Daoy (cell line): ENCODE data around the gene PTPRM. TPM values are rescaled to one million over a fixed set of nuclear protein-coding genes. Genes with fewer than 3 reads are reported as not detected.

Source experiments
- DNase-seq: peaks from one replicate; pipeline ENCODE4 v3.0.0-alpha.2; 2015; ENCODE audit warnings: low read depth
- total RNA-seq: library from RNA; depleted of rRNA; stranded (reverse); fragments of >200 nt; shearing (Covaris generic); gene quantifications from 2 replicates; pipeline ENCODE4 v1.2.3, GENCODE V29; 2014

PTPRM gene
- total RNA-seq, 1 experiment from 2014 or later: 13.0 TPM

- no peak for DNase-seq
These were observed 102.2 kb downstream of the PTPRM start for GRCh38 chr18:7669361-7669760.

DNA sequence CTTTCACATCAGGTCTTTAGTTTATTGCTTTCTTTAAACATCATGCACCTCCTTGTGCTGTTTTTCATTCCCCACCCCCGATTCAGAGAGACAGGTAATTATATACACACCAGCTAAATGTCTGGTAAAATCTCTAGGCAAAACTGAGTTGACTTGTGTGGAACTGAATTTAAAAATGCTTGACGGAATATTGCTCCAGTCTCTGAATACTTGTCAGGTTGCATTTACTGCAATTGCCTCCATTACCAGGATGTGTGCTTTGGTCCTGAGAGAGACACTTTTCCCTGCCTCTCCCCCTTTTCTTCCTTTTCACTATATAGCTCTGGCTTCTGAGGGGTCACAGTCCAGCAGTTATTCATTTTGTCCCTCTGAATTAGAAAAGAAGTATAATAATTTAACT is 104.0 kb downstream of the PTPRM start:
- DNase-seq: no peak

GRCh38 chr18:7676253-7676873 is 109.2 kb downstream of the PTPRM start:
- DNase-seq: no peak

DNA sequence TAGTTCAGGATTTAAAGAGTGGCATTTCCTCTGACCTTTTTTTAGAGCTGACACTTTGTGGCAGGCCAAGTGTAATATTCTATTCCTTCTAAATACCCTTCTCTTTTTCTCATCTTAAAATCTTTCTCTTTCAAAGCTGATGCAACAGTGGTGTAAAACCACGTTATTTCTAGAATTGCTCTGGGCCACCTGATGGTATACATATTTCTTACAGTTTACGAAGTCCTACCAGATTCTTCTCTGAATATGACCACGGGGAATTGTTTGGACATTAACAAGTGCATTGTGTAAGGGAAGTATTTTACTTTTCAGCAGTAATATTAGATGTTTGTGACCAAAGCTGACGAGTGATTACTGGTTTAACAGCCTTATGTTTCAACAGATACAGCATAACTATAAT is 109.9 kb downstream of the PTPRM start:
- DNase-seq: no peak

- no peak for DNase-seq
These were observed 110.3 kb downstream of the PTPRM start for GRCh38 chr18:7677424-7677823.

DNA sequence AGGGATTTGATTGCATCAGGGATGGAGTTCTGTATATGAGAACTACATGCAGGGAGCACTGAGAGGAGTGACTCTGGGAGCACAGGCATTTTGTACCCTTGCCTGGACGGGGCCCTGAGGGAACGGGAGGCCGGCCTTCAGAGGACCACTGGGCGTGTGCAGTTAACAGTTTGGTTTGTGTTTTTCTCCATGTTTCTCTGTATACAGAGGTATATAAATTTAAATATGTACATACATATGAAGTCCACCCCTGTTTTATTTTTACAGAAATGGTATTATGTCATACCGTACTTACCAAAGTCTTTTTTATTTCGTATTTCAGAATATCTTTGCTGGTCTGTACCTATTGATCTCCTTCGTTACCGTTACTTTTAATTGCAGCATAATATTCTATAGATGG is 111.3 kb downstream of the PTPRM start:
- no peak for DNase-seq

DNA sequence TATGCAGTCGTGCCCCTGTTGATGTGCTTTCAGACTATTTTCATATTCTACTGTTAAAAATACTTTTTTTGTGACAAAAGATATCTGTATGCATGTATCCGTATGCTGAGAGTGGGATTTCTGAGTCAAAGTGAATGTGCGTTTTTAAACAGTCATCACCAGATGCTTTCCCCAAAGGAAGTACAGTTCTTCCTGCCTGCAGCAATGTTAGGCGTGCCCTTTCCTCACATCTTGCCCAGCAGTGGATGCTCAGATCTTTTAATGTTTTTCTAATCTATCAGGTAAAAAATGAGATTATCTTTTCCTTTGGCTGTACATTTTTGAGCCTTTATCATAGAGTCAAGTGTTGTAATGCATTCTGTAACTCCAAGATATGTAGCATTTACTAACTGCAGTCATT is 111.7 kb downstream of the PTPRM start:
- no peak for DNase-seq

GRCh38 chr18:7681298-7681697 is 114.2 kb downstream of the PTPRM start:
- no peak for DNase-seq

- no peak for DNase-seq
These were observed 115.2 kb downstream of the PTPRM start for GRCh38 chr18:7682321-7682720.

- no peak for DNase-seq
These were observed 116.6 kb downstream of the PTPRM start for GRCh38 chr18:7683753-7684152.

- no peak for DNase-seq
These were observed 117.2 kb downstream of the PTPRM start for GRCh38 chr18:7684357-7684756.

- DNase-seq: peak; percentile 9
These were observed 117.8 kb downstream of the PTPRM start for GRCh38 chr18:7684966-7685365.

GRCh38 chr18:7686278-7686677 is 119.2 kb downstream of the PTPRM start:
- DNase-seq: no peak

GRCh38 chr18:7688580-7688979 is 121.5 kb downstream of the PTPRM start:
- DNase-seq: no peak

DNA sequence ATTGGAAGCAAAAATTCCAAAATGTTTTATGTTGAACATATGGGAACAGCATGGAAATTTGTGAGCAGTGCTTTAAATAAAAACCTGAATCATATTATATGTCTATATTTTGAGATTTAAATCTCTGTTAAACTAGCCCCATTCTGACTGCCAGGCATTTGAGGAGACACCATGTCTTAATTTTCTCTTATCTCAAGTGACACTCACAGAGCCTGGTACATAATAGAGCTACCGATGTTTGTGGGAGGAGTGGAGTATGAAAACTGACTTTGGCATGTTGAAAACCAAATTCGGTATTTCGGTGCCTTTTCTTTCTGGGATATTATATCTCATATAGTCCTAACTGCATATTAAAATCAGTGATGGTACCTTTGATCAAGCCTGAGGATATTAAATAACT is 124.1 kb downstream of the PTPRM start:
- no peak for DNase-seq

- DNase-seq: no peak
These were observed 129.7 kb downstream of the PTPRM start for GRCh38 chr18:7696780-7697179.

DNA sequence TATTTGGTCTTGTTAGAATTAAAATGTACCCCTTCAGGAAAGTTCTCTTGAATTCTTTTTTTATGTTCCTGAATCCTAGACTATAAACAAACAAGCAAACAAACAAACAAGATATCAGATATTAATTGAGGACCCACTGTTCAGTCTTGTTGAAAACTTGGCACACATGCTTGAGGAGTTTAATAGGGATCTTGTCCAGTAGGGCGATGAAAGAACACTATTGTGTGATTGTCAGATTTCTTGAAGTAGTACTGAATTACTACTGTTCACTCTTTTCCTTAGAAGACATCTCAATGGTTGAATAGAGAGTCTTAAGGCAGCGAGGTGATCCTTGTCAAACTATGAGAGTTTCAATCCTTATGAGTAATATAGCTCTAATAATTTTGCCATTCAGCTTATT is 130.2 kb downstream of the PTPRM start:
- DNase-seq: no peak

GRCh38 chr18:7711495-7711894 is 144.4 kb downstream of the PTPRM start:
- peak; percentile 2 for DNase-seq

GRCh38 chr18:7720395-7720794 is 153.3 kb downstream of the PTPRM start:
- DNase-seq: no peak

DNA sequence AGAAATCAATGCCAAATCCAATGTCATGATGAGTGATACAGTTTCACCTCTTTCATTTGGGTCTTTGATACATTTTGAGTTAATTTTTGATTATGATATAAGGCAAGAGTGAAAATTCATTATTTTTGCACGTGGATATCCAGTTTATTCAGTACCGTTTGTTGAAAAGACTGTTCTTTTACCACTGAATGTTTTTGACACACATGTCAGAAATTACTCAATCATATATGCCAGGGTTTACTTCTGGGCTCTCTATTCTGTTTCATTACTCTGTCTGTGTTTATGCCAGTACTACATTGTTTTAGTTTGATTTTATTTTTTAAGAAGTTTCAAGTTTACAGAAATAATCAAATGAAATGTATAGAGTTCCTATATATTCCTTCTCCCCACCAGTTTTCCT is 154.4 kb downstream of the PTPRM start:
- DNase-seq: no peak

DNA sequence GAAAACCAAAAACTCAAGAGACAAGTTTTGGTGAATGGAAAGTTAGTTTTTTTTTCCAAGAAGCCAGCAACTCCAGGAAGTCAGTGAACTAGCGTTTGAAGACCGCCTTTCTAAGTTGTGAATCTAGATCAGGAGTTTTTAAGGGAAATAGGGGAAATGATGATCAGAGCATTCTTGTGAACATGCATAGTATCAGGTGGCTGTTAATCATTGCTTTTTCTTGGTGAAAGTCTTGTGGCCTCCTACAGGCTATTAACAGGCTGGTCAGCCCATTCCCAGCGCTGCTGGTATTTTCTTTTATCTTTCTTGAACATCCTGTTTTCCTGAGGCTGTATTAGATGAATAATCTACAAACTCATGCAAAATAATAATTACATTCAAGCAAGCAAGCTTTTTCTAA is 155.8 kb downstream of the PTPRM start:
- DNase-seq: no peak

DNA sequence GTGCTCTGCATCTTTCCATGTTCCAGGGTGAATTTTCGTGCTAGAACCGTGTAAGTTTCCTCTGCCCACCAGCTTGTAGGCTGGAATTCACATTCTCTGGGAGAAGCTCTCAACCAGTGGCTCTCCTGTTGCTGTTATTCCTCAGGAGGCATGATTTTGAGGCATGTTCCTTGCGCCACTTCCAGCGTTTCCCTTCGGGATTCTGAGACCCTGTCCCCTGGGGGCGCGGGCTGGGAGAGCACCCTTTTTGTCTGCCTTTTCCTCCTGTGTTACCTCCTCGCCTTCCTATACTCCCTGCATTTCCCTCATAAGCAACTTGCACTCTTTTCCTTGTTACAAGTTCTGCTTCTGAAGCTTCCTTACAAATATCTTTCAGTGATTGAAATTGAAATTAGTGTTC is 156.4 kb downstream of the PTPRM start:
- no peak for DNase-seq

GRCh38 chr18:7725473-7725872 is 158.4 kb downstream of the PTPRM start:
- no peak for DNase-seq

DNA sequence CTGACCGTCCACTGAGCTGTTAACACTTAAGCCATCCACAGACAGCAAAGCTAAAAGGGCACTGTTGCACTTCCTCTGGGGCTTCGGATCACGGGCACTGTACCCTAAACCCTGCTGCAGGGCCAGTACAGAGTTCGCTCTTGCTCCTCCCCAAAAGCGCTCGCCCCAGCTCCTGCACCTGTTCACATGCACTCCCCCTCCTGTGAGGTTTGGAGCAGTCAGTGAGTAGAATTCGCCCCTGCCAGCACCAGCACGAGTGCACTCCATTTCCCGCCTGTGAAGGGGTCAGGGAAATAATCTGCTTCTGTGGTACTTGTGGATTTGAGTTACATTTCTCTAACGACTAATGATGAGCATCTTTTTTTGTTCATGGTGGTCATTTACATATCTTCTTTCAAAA is 158.8 kb downstream of the PTPRM start:
- DNase-seq: no peak

DNA sequence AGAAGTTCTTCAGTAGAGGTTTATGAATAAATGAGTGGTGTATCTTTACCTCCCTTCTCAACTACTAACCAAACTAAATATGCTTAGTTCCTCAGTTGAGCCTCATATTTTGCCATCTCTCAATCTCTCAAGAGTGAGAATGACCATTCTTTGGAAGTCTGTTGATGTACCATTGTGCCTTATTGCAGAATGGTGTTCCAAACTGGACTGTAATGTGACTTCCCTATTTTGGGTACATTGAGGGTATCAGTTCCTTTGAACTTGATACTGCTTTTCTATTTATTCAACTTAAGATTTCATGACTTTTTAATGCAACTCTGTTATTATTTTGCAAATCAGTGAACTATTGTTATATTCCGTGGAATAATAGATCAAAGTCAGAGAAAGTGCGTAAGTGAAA is 159.4 kb downstream of the PTPRM start:
- no peak for DNase-seq
